ENCODE results near the gene VCL.

Gene VCL

DNA sequence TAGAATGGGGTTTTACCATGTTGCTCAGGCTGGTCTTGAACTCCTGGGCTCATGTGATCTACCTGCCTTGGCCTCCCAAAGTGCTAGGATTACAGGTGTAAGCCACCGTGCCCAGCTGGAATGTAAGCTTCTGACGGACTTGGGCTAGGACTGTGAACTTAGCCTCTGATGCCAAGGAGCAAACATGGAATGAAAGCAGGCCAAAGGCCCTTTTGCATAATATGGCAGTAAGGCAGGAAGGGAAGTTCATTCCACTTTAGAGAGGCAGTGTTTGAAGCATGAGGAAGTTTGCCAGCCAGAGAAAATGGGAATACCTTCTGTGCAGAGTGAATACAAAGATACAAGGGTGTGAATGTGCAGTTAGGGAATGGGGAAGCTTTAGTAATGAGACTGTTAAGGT, 20.3 kb downstream of the VCL start:
- no peaks in the 10 kb centered on the region for H3K9me3 ChIP-seq
- peaks cover 22 to 37% of the 10 kb centered on the region in 2 experiments for H3K4me1 ChIP-seq (ENCODE audit: control insufficient read depth in 1 of 2, insufficient read depth in 1 of 2, low read depth in 1 of 2, low read length in 1 of 2)
- no peak overlapping the region for H3K4me3 ChIP-seq (ENCODE audit: low read depth in 1 of 2, low read length in 1 of 2)
- no peak for TF ChIP-seq CTCF (IDR thresholded peaks at IDR 0.05)
- peaks cover 2% of the 10 kb centered on the region for H3K36me3 ChIP-seq
- H3K27ac ChIP-seq: peak overlapping the region; percentile 48
- H3K27me3 ChIP-seq: no peaks in the 10 kb centered on the region

DNA sequence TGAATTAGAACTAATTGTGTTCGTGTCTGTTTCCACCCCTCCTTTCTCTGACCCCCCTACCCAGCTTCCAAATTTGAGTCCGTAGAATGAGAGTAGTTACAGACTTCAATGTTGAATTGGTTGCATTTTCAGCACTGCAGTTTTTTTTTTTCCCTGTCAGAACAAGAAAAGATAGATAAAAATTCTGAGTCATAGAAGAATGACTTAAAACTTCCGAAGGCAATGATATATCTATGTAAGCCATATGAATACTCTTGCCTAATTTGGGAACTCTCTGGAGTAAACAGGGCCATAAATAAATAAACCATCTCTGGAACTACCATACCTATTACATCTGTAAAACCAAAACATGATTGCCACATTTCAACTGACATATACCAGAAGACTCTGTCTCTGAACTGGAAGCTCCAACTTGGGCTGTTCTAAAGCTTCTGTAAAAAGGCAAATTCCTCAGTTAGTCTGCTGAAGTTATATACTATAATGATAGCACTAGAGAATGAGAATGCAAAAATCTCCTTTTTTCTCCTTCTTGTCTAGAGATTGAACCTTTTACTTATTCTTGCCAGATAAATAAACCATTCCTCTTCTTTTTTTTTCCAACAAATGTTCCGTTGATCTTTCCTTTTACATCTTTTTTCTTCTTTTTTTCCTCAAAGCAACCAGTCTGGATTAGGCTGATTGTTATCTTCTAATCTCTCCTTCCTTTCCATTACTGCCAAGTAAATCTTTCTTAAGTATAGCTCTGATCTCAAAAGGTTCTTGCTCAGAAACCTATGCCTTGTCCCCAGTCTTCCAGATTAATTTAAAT, 23.5 kb downstream of the VCL start:
- TF ChIP-seq CTCF (IDR thresholded peaks at IDR 0.05): no peak
- peak overlapping the region; percentile 63 for H3K27ac ChIP-seq
- H3K4me1 ChIP-seq (ENCODE audit: control insufficient read depth in 1 of 2, insufficient read depth in 1 of 2, low read depth in 1 of 2, low read length in 1 of 2): peaks cover 28 to 53% of the 10 kb centered on the region in 2 experiments

DNA sequence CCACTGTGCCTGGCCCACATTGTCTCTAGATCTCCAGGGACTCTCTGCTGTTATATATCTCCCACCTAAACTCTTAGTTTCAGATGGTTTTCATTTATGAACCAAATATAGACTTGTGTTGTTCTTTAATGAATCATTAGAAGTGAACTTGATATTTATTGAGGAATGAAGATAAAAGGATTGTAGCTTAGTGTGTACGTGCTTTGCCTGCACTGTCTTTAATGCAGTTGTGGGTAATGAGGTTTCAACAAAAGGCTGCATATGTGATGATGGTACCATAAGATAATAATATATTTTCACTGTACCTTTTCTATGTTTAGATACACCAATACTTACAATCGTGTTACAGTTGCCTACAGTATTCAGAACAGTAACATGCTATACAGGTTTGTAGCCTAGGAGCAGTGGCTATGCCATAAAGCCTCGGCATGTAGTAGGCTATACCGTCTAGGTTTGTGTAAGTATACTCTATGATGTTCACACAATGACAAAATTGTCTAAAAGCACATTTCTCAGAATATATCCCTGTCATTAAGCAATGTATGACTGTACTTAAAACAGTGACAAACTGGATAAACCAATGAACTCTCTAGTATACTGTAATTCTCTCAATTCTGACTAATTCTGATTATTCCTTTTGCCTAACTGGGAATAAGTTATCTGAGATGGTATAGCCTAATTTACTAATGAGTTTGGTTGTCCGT, 25.2 kb downstream of the VCL start:
- Histone ChIP-seq H3K27me3 (no peaks in the 10 kb centered on the region), H3K4me1 (ENCODE audit: control insufficient read depth in 1 of 2, insufficient read depth in 1 of 2, low read depth in 1 of 2, low read length in 1 of 2) (peaks cover 33 to 49% of the 10 kb centered on the region in 2 experiments), H3K4me3 (ENCODE audit: low read depth in 1 of 2, low read length in 1 of 2) (no peak overlapping the region), H3K36me3 (peaks cover 4% of the 10 kb centered on the region), H3K27ac (peak overlapping the region; percentile 28), H3K9me3 (no peaks in the 10 kb centered on the region)
- TF ChIP-seq CTCF (IDR thresholded peaks at IDR 0.05): no peak

More for the DNA sequence above, 23.5 kb downstream of the VCL start:
- Histone ChIP-seq H3K36me3 (peaks cover 4% of the 10 kb centered on the region), H3K27me3 (no peaks in the 10 kb centered on the region), H3K9me3 (no peaks in the 10 kb centered on the region), H3K4me3 (ENCODE audit: low read depth in 1 of 2, low read length in 1 of 2) (no peak overlapping the region)

- Histone ChIP-seq H3K36me3 (peaks cover 4% of the 10 kb centered on the region), H3K4me3 (ENCODE audit: low read depth in 1 of 2, low read length in 1 of 2) (no peak overlapping the region), H3K27ac (peak overlapping the region; percentile 56), H3K4me1 (ENCODE audit: control insufficient read depth in 1 of 2, insufficient read depth in 1 of 2, low read depth in 1 of 2, low read length in 1 of 2) (peaks cover 27 to 49% of the 10 kb centered on the region in 2 experiments), H3K9me3 (no peaks in the 10 kb centered on the region), H3K27me3 (no peaks in the 10 kb centered on the region)
- TF ChIP-seq CTCF (IDR thresholded peaks at IDR 0.05): no peak
Measured at GRCh38 chr10:74024600-74024999, 26.7 kb downstream of the VCL start.

GRCh38 chr10:74025380-74025978, 27.6 kb downstream of the VCL start:
- Histone ChIP-seq H3K4me3 (ENCODE audit: low read depth in 1 of 2, low read length in 1 of 2) (no peak overlapping the region), H3K4me1 (ENCODE audit: control insufficient read depth in 1 of 2, insufficient read depth in 1 of 2, low read depth in 1 of 2, low read length in 1 of 2) (peaks cover 26 to 57% of the 10 kb centered on the region in 2 experiments)
- no peak for TF ChIP-seq CTCF (IDR thresholded peaks at IDR 0.05)

More at GRCh38 chr10:74025380-74025978, 27.6 kb downstream of the VCL start:
- no peaks in the 10 kb centered on the region for H3K9me3 ChIP-seq
- peak overlapping the region; percentile 56 for H3K27ac ChIP-seq
- H3K27me3 ChIP-seq: no peaks in the 10 kb centered on the region
- H3K36me3 ChIP-seq: peaks cover 11% of the 10 kb centered on the region

All from neutrophil (primary cell).